CD4-positive, alpha-beta T cell treated with Interleukin-17A for 4 hours (primary cell): Measurements from ENCODE around the gene TCAP.

ENCODE experiments used
- DNase-seq: peaks from one replicate; pipeline ENCODE4 v3.0.0-alpha.2; 2020; ENCODE audit warnings: mixed read lengths

TCAP gene, protein sequence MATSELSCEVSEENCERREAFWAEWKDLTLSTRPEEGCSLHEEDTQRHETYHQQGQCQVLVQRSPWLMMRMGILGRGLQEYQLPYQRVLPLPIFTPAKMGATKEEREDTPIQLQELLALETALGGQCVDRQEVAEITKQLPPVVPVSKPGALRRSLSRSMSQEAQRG

DNA sequence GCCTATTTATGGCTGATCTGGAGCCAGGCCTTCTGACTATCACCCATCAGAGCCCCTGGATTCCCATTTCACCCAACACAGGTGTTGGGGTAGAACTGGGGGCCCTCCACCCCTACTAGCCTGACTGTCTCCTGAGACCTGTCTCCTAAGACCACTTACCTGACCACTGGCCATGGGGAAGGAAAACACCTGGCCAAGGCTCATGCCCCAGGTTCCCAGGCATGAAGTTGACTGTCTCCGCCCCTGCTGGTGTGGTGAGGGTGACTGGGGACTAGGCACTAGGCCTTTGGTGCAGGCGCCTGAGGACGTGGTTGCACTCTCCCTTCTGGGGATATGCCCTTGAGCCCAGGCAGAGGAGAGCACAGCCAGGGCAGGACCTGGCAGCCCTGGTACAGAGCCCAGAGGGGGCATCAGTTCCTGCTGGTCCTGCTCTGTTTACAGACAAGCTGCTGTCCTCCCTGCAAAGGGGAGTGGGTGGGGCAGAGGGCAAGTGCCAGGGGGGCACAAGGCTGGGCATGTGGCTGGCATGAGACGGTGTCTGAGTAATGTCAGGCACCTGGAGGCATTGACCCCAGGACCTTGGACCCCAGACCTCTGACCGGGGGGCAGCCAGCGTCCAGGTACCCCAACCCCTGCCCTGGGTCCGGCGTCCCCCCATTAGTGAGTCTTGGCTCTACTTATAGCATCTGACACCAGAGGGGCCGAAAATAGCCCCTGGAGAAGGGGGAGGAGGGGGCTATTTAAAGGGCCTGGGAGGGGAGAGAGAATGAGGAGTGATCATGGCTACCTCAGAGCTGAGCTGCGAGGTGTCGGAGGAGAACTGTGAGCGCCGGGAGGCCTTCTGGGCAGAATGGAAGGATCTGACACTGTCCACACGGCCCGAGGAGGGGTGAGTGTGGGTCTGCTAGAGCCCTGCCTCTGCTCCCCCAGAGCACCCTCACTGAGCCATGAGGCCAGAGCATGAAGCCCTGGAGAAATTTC lies at the start of gene TCAP:
TCAP (plus strand) TSS at position 769 of the 981 bp plus-strand sequence; CDS start at position 780, 11 bp downstream.
- DNase-seq = no peak

DNA sequence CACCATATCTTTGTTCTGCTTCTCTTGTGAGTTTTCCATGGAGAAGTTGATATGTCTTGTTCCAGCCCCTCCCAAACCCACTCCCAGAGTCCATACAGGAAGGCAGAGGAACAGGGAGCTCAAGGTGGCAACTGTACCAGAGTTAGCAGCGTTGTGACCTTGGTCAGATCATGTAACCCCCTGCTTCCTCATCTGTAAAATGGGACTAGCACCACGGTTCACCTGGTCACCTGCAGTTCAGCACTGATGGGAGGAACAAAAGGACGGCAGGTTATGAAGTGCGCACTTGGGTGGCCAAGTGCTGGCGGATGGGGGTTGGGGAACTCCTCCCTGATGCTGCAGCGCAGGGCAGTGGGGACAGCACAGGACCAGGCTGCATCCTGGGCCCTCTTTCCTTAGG lies 49.7 kb upstream of the TCAP start:
- no peak for DNase-seq

DNA sequence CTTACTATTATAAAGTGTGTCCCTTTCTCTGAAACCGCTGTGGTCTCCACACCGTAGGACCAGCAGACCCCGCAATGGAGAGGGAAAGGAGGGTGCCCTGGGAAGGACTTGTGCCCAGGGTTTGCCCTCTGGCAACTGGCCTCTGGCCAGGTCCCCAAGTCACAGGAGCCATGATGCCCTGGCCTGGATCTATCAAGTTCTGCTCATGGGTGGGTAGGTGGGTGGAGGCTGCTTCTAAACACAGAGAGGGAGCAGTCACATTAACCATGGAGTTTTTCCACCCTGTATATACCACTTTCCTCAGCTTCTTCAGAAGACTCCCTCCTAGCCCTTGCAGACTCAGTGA lies 48.1 kb upstream of the TCAP start:
- no peak for DNase-seq

DNA sequence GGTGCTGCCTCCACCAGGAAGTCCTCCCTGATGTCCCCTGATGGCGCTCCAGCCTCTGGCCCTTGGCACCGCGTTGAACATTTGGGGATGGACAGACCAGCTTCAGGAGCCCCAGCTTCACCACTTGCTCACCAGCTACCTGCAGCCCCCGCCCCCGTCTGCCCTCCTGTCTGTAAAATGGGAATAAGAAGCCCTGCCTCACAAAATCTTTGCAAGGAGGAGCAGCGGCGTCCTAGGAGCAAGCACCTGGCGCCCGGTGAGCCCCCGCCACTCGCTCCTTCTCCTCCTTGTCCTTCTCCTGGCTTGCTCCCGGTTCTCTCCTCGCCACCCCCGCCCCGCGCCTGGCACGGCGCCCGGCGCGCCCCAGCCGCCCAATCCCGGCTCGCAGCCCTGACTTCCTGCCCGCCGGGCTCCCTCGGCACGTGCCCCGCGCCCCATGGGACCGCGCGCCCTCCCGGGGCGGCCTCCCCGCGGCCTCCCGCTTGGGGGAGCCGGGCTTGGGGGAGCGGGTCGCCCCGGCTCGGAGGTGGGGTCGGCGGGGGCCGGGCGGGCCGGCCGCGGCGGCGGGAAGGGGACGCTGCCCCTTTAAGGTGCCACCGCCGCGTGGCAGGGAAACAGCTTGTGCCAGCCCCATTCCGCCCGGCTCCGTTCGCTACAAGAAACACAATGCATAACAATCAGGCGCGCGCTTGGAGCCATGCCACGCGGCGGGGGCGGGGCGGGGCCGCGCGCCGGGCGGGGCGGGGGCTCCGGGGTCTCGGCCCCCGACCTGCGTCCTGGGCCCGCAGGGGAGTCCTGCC lies 47.5 kb upstream of the TCAP start:
- DNase-seq = peak; percentile 69

DNA sequence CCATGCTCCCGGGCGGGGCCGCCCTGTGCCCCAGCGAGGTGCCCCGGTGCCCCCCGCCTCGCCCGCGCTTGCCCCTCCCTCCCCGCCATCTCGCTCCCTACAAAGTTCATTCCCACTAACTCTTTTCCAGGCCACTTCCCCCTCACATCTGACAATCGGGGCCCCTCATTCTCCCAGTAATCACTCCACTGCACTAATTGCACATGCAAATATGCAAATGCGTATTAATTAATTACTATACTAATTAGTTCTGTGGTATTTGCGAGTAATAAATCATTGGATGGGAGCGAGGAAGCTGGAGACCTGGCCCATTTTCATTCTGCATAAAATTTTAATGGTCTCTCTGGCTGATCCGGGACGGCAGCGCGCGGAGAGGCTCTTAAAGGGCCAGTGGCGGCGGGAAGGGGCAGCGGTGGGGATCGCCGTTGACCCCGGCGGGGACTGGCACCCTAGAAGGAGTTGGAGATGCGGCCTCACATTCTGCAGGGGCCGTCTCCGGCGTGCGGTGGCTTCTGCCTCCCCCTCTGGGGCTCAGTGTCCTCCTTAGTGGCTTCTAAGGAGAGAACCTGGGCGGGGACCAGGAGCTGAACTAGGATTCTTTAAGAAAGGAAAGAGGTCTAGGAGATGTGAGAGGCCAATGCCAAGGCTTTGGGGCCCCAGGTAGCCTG lies 46.8 kb upstream of the TCAP start:
- no peak for DNase-seq

DNA sequence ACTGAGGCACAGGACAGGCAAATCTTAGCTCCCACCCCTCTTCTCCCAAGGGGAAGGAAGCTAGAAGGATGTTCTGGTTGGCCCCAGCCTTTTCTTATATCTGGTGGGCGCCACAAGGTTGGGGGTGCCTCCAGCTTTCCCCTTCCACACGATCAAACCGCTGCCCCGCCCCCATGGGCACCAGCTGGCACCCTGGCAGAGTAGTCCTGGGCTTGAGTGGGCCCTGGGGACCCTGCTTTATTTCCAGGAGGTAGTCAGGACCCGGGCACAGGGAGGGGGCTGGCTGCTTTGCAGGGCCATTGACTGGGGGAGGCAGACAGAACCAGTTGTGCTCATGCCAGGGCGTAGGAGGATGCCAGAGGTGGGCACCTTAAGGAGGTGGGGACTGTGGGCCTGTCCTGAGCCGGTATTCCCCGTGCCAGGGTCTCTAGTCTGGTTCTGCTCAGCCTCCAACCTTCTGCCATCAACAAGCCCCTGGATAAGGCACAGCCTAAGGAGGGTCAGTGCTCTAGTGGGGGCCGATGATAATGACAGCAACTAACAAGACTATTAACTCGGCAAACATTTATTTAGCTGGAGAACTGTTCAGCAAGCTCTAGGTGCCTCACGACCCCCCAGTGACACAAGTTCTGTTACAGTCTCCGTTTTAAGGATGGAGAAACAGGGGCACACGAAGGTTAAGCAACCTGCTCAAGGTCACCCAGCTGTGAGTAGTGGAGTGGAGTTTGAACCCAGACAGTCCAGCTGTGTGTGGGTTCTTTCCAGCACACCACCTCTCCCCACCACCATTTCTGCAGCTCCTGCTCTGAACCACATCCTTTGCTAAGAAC lies 46.0 kb upstream of the TCAP start:
- no peak for DNase-seq

DNA sequence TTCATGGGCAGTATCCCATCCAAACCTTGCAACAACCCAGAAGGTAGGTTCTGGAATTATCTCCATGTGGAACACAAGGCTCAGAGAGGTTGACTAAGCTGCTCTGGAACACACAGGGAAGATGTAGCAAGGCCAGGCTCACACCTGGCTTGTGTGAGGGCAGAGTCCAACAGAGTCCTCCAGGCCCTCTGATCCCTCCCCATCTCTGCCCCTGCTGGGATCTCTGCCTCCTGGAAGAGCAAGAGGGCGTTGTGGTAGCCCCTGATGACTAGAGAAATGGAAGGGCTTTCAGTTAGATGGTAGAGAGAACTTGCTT lies 45.4 kb upstream of the TCAP start:
- no peak for DNase-seq

DNA sequence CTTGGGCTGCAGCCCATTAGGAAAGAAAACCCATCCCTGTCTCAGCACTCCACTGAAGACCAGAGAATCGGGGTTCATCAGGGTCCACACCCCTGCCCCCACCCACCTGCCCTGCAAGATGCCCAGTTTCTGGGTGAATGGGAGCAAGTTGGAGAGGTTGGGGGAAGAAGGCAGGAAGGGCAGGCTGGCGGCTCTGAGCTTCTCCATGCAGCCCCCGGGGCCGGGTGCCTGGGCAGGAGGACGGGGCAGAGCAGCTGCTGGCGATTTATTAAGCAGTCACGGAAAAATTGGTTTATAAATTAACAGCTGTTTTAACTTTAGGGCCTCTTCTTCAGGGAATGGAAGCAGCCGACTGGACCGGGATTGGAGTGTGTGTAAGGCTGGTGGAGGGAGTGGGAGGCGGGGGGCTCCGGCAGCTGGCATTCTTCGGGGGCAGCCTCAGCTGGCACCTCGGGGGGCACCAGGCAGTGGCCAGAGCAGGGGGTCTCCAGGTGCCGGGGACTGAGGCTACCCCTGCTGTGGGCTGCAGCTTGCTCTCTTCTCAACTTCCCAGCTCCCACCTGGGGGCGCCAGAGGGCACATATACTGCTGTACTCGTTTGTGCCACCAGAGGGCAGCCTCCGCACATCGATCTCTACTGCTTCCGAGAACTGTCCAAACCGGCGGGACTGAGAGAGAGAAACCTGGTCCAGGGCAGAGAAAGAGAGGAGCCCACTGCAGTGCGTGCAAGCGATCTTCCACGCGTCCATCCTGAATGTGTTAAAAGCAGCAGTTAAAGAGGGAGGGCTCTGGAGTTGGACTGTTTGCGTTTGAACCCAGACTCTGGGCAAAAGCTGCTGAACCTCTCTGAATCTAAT lies 43.4 kb upstream of the TCAP start:
- DNase-seq = peak; percentile 89

DNA sequence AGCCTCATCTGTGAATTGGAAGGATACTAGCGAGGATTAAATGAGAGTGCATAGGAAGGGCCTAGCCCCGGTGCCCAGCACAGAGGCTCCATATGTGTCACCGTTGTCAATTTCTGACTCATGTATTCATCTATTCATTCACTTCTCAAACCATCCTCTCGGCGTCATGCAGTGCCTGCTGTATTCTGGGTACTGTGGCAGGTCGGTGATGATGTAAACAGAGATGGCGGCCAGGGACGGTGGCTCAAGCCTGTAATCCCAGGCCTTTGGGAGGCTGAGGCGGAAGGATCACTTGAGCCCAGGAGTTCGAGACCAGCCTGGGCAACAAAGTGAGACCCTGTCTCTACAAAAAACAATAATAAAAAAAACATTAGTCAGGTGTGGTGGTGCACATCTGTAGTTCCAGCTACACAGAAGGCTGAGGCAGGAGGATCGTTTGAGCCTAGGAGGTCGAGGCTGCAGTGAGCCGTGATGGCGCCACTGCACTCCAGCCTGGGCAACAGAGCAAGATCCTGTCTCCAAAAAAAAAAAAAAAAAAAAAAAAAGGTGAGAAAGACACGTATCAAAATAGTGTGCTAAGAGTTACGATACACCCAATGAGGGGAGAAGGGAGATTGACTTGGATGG lies 42.7 kb upstream of the TCAP start:
- DNase-seq = peak; percentile 39

DNA sequence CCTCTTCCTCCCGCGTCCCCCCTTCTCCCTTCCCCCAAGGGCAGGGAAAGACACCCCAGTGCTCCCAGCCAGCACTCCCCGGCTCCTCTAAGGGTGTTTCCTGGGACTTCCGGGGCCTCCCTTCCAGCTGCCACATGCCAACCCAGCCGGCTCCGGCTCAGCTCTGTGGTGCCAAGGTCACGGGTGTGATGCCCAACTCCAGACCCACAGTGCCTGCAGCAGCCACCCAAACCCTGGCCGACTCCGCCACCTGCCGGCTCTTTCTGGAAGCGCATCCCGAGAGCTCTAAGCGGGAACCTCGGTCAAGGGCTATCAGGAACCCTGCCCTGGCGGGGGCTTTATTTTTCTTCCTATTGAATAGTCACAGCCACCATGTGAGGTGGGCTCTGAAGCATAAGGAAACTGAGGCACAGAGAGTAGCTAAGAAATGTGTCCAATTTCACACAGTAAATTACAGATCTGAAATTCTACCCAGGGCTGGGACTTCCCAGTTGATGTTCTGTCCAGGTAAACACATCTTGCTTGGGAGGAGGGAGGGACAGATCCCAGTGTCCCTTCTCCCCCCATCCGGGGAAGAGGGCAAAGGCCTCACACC lies 41.7 kb upstream of the TCAP start:
- peak; percentile 90 for DNase-seq

DNA sequence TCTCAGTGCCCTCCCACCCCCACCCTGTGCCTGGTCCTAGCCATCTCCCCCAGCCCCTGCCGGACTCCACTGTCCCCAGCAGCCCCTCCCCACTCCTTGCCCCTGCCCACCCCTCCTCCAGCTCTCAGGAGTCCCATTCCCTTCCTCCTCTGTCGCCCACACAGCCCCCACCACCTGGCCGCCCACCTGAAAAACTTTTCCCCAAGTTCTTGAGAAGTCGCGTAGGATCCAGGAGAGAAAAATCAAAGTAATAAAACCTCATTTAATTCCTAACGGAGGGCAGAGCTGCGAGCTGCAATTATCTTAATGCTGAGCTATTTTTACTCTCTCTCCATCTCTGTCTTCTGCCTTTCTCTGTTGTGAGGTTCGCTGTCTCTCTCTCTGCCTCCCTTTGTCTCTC lies 40.8 kb upstream of the TCAP start:
- DNase-seq = no peak

DNA sequence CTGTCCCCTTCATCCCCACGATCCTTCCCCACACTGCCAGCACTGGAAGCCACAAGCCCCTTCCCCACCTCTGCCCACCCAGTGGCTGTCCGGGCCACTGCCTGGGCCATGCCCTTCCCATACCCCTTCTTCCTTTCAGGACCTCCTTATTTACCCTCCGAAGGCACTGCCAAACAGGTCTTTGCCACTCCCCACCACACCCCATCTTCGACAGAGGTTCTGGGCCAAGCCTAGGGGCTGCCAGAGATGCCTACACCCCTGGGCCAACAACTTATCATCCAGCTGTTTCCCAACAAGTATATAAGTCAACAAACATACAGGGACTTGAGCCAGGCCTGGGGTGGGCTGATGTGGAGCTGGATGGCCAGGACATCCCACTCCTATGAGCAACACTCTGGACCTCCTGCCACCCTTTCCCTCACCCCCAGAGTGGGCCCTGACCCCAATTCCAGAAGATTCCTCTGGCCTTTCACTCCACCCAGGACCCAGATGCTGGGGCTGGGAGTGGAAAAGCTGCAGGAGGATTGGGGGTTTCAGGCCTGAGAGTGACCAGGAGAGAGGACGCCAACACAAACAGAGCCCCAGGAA lies 39.9 kb upstream of the TCAP start:
- no peak for DNase-seq

DNA sequence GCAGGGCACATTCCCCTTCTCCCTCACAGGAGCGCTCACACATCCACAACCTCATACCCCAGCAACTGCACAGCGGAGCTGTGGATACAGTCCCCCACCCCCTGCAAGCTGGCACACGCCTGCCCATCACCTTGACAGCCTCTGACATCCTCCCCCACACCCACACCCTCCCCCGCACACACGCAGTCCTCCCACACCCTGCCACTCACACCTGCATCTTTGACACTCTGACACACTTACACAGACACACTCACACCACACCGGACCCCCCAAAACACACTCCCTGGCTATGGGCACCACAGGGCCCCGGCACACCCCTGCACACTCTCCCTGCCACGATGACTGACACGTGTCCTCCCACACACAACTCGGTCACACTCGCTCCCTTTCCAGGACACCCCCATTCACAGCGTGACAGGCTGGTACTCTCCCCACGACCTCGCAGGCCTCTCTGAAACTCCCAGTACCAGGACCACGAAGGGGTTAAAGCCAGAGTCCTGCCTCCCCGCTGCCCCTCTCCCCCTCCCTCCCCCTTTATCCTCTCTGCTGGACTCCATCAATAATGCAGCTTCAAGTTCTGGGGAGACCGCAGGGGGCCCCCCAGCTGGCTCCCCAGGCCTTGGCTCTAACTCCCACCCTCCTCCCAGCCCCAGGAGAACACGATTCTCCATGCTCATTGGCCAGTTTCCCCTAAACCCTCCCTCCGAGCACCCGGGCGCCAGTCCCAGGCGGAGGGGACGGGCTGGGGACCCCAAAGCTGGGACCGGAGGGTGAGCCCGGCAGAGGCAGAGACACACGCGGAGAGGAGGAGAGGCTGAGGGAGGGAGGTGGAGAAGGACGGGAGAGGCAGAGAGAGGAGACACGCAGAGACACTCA lies 38.7 kb upstream of the TCAP start, which contains the start of gene PPP1R1B:
PPP1R1B (plus strand) TSS at position 782 of the 876 bp plus-strand sequence. CDS start 441 bp downstream, outside the sequence.
- DNase-seq = no peak

DNA sequence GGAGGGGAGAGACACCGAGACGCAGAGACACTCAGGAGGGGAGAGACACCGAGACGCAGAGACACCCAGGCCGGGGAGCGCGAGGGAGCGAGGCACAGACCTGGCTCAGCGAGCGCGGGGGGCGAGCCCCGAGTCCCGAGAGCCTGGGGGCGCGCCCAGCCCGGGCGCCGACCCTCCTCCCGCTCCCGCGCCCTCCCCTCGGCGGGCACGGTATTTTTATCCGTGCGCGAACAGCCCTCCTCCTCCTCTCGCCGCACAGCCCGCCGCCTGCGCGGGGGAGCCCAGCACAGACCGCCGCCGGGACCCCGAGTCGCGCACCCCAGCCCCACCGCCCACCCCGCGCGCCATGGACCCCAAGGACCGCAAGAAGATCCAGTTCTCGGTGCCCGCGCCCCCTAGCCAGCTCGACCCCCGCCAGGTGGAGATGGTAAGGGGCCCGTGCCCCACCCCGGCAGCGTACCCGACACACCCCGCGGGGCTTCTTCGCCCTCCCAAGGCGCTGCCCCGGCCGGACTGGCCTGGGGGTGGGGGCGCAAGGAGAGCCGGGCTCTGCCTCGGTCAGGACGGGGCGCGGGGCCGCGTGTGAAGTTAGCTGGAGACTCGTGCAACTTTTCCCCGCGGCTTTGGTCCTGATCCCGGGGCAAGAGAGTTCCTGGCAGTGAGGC lies 38.0 kb upstream of the TCAP start:
- DNase-seq = no peak

DNA sequence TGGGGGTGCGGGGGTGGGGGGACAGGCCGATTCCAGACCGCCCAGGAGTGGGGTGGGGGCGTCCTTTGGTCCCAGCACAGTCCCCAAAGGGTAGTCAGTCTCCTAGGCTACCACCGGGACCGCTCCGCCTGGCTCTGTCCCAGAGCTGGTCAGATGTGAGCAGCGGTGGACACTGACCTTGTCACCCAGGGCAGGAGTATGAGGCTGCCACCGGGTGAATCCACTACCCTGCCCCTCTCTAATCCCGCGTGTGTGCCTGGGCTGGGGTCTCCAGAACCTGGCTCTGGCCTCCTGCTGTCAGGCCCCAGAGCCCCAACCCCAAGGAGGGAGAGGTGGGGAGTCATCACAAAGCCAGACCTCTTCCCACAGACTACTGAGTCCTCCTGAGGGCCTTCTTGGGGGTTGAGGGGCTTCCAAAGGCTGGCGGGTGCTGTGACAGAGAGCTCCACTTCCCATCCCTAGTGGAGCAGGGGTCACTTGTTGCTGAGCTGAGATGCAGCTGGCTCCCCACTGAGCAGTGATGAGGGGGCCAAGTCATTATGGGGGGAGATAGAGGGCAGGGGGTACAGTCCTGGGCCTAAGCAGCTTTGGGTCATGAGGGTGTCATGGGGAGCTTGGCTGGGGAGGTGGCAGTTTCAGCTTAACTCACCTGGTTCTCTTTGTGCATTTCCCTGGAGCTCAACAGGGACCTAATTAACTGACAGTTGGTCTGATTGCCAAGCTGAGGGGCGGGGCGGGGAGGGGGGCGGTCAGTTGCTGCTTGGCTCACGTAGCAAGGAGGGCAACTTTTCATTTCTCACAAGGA lies 37.2 kb upstream of the TCAP start:
- DNase-seq = no peak

DNA sequence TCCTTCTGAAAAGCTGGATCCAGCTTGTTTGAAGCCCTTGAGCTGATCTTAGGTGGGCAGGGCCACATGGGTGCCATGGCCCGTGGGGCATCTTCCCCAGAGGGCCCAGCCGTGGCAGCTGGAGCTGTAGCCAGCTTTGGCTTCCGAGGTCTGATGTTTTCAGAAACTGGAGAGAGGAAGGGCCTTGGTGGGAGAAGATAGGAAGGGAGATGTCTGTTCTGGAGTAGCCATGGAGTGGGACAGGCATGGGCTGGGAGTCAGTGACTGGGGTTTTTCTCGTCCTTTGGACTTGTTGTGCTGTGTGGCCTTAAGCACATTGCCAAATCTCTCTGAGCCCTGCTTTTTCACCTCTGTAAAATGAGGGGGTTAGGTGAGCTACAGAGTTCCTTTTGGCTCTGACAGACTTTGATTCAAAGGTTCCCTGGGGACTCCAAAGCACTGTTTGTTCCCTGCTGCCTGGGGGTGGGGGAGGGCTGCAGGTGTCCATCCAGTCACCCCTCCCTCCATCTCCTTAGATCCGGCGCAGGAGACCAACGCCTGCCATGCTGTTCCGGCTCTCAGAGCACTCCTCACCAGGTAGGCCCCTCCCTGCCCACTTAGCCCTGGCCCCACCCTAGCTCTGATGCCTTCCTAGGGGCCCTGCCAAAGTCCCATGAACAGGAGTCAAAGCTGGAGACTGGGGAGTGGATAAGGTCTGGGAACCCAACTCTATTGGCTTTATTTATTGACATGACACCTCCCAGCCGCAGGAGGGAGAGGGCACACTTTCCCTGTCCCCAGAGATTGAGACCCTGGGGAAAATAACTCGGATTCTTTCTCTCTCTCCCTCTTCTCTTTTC lies 36.3 kb upstream of the TCAP start:
- DNase-seq = no peak
